ENCODE data around the gene SELENOW. TPM values are rescaled to one million over a fixed set of nuclear protein-coding genes. Genes with fewer than 3 reads are reported as not detected.
"Not testable (repeated sequence)": the region's sequence is repeated elsewhere in the genome, so short reads cannot be mapped to it uniquely, and the experiment has no call there.

Gene SELENOW
- total and polyA plus RNA-seq, 2 donors (not counting 3 experiments of a cell fraction or from before 2014, with no cell fraction given), result 316 to 613 TPM

DNA sequence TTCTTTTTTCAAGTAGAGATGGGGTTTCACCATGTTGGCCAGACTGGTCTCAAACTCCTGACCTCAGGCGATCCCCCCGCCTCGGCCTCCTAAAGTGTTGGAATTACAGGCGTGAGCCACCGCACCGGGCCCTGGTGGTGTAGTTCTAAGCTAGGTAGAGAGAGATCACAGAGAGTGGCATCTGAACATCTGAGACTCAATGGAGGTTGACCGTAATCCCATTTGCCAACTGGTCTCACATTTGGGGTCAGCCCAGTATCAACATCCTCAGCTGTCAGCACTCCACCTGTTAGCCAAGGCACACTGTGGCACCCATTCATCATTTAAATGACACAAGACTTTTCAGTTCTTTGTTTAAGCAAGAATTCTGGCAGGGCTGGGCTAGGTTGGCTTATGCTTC, 8.1 kb downstream of the SELENOW start:
- Histone ChIP-seq H3K4me1 (ENCODE audit: control insufficient read depth, extremely low read depth, insufficient read depth, low read length) (no peaks in the 10 kb centered on the region), H2AFZ (ENCODE audit: low read depth, low read length) (no peak overlapping the region), H3K27ac (ENCODE audit: insufficient read depth, low read depth, low read length) (no peak overlapping the region), H3K9me3 (replicated peaks; ENCODE audit: control insufficient read depth, insufficient read depth, low read length) (no peaks in the 10 kb centered on the region), H3K9me1 (replicated peaks; ENCODE audit: control insufficient read depth, extremely low read depth, insufficient read depth, low read length) (no peaks in the 10 kb centered on the region), H3K4me3 (replicated peaks in 1 of 3; ENCODE audit: insufficient read depth in 1 of 3, low read depth in 1 of 3, low read length in 3 of 3) (no peak overlapping the region), H4K20me1 (replicated peaks; ENCODE audit: control insufficient read depth, extremely low read depth, insufficient read depth, low read length) (no peaks in the 10 kb centered on the region), H3K36me3 (ENCODE audit: control insufficient read depth in 2 of 2, extremely low read depth in 1 of 2, insufficient read depth in 2 of 2, low read length in 2 of 2) (peaks cover 4 to 23% of the 10 kb centered on the region in 2 experiments), H3K27me3 (ENCODE audit: control insufficient read depth in 2 of 2, insufficient read depth in 2 of 2, low read length in 2 of 2) (no peaks in the 10 kb centered on the region), H3K9ac (replicated peaks; ENCODE audit: extremely low read depth, insufficient read depth, low read length) (no peak overlapping the region), H3K4me2 (ENCODE audit: insufficient read depth, low read length) (no peak overlapping the region), H3K79me2 (ENCODE audit: control insufficient read depth, insufficient read depth, low read length) (peaks cover under 1% of the 10 kb centered on the region)
- DNase-seq (ENCODE audit: low read depth, low spot score) (no peak), FAIRE-seq (no peak)
- ChIA-PET CTCF (interaction anchor here (0.9 to 7.2 kb wide), 4 partner anchors 10 to 80 kb away, joined by 3 to 169 read pairs (median 24); partner anchors contain the start of gene EHD2), POLR2A (interaction anchor here (0.6 kb wide), 1 partner anchor 23 kb away, joined by 3 read pairs; no protein-coding TSS in a partner anchor)
- BruUV-seq (replicated peaks), result no TSS peak
- TF ChIP-seq MYC (IDR thresholded peaks at IDR 0.05; ENCODE audit: low read depth, low read length), result no peak
- TF ChIP-seq GATA2 (IDR thresholded peaks at IDR 0.05; ENCODE audit: insufficient read depth, insufficient read length, low read depth, low read length), result no peak
- TF ChIP-seq FOS (IDR thresholded peaks at IDR 0.05; ENCODE audit: borderline replicate concordance, insufficient read depth, low read length), result no peak
- no peak for TF ChIP-seq POLR2AphosphoS5 (IDR thresholded peaks at IDR 0.05; ENCODE audit: insufficient read depth, low read depth, low read length)
- TF ChIP-seq POLR2A (IDR thresholded peaks at IDR 0.05; ENCODE audit: low read depth, low read length), result no peak
- TF ChIP-seq JUN (IDR thresholded peaks at IDR 0.05; ENCODE audit: borderline replicate concordance, insufficient read depth, insufficient read length, low read depth), result no peak
- TF ChIP-seq, protein P1, sequence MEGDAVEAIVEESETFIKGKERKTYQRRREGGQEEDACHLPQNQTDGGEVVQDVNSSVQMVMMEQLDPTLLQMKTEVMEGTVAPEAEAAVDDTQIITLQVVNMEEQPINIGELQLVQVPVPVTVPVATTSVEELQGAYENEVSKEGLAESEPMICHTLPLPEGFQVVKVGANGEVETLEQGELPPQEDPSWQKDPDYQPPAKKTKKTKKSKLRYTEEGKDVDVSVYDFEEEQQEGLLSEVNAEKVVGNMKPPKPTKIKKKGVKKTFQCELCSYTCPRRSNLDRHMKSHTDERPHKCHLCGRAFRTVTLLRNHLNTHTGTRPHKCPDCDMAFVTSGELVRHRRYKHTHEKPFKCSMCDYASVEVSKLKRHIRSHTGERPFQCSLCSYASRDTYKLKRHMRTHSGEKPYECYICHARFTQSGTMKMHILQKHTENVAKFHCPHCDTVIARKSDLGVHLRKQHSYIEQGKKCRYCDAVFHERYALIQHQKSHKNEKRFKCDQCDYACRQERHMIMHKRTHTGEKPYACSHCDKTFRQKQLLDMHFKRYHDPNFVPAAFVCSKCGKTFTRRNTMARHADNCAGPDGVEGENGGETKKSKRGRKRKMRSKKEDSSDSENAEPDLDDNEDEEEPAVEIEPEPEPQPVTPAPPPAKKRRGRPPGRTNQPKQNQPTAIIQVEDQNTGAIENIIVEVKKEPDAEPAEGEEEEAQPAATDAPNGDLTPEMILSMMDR (IDR thresholded peaks at IDR 0.05; ENCODE audit: extremely low read depth in 1 of 2, insufficient read depth in 1 of 2, low read depth in 1 of 2, low read length in 2 of 2), result no peak
- intact Hi-C loops (cut with micrococcal nuclease) (loop anchor here (5.0 kb wide), 1 partner anchor 359 kb away; no protein-coding TSS in a partner anchor), dilution Hi-C loops (cut with MboI; ENCODE audit: extremely low pct_ligation_motif_present, low sequenced_read_pairs) (no loop called here)

DNA sequence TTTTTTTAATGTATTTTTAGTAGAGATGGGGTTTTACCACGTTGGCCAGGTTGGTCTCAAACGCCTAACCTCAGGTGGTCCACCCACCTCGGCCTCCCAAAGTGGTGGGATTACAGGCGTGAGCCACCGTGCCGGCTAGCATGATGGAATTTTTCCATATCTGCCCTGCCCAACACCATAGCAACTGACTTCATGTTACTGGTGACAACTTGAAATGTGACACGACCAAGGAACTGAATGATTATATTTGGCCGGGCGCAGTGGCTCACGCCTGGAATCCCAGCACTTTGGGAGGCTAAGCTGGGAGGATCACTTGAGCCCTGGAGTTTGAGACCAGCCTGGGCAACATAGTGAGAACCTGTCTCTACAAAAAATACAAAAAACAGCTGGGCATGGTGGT, 8.8 kb downstream of the SELENOW start:
- H3K27ac ChIP-seq (ENCODE audit: insufficient read depth, low read depth, low read length); FAIRE-seq; H3K9me1 ChIP-seq (replicated peaks; ENCODE audit: control insufficient read depth, extremely low read depth, insufficient read depth, low read length); H3K4me1 ChIP-seq (ENCODE audit: control insufficient read depth, extremely low read depth, insufficient read depth, low read length); dilution Hi-C loops (cut with MboI; ENCODE audit: extremely low pct_ligation_motif_present, low sequenced_read_pairs); H3K9ac ChIP-seq (replicated peaks; ENCODE audit: extremely low read depth, insufficient read depth, low read length); H3K4me2 ChIP-seq (ENCODE audit: insufficient read depth, low read length); H3K79me2 ChIP-seq (ENCODE audit: control insufficient read depth, insufficient read depth, low read length); H3K27me3 ChIP-seq (ENCODE audit: control insufficient read depth in 2 of 2, insufficient read depth in 2 of 2, low read length in 2 of 2); DNase-seq (ENCODE audit: low read depth, low spot score); H4K20me1 ChIP-seq (replicated peaks; ENCODE audit: control insufficient read depth, extremely low read depth, insufficient read depth, low read length); POLR2A ChIA-PET; H3K4me3 ChIP-seq (replicated peaks in 1 of 3; ENCODE audit: insufficient read depth in 1 of 3, low read depth in 1 of 3, low read length in 3 of 3); H3K9me3 ChIP-seq (replicated peaks; ENCODE audit: control insufficient read depth, insufficient read depth, low read length); H2AFZ ChIP-seq (ENCODE audit: low read depth, low read length); BruUV-seq (replicated peaks): not testable (repeated sequence)
- intact Hi-C loops (cut with micrococcal nuclease), result loop anchor here (5.0 kb wide), 1 partner anchor 360 kb away; no protein-coding TSS in a partner anchor
- CTCF ChIA-PET, result interaction anchor here (0.9 to 7.2 kb wide), 5 partner anchors 9 to 82 kb away, joined by 3 to 169 read pairs (median 3); partner anchors contain the start of gene EHD2
- peaks cover 4 to 15% of the 10 kb centered on the region in 2 experiments for H3K36me3 ChIP-seq (ENCODE audit: control insufficient read depth in 2 of 2, extremely low read depth in 1 of 2, insufficient read depth in 2 of 2, low read length in 2 of 2)

DNA sequence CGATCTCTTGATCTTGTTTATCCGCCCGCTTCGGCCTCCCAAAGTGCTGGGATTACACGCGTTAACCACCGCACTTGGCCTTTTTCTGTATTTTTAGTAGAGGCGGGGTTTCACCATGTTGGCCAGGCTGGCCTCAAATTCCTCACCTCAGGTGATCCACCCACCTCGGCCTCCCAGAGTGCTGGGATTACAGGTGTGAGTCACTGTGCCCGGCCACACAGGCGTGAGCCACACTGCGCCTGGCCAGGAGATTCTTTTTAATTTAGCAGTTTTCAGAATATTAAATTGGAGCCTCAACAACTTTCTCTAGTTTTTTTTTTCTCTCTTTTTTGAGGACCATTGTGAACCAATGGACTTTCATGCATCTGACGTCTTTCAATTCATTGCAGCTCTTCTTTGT, 11.3 kb downstream of the SELENOW start:
- H3K4me3 ChIP-seq (replicated peaks in 1 of 3; ENCODE audit: insufficient read depth in 1 of 3, low read depth in 1 of 3, low read length in 3 of 3); H3K9me1 ChIP-seq (replicated peaks; ENCODE audit: control insufficient read depth, extremely low read depth, insufficient read depth, low read length); H3K4me2 ChIP-seq (ENCODE audit: insufficient read depth, low read length); H3K9ac ChIP-seq (replicated peaks; ENCODE audit: extremely low read depth, insufficient read depth, low read length); FAIRE-seq; BruUV-seq (replicated peaks); dilution Hi-C loops (cut with MboI; ENCODE audit: extremely low pct_ligation_motif_present, low sequenced_read_pairs); H3K79me2 ChIP-seq (ENCODE audit: control insufficient read depth, insufficient read depth, low read length); H3K36me3 ChIP-seq (ENCODE audit: control insufficient read depth in 2 of 2, extremely low read depth in 1 of 2, insufficient read depth in 2 of 2, low read length in 2 of 2); H2AFZ ChIP-seq (ENCODE audit: low read depth, low read length); H3K9me3 ChIP-seq (replicated peaks; ENCODE audit: control insufficient read depth, insufficient read depth, low read length); H4K20me1 ChIP-seq (replicated peaks; ENCODE audit: control insufficient read depth, extremely low read depth, insufficient read depth, low read length); H3K27ac ChIP-seq (ENCODE audit: insufficient read depth, low read depth, low read length); POLR2A ChIA-PET; DNase-seq (ENCODE audit: low read depth, low spot score); H3K4me1 ChIP-seq (ENCODE audit: control insufficient read depth, extremely low read depth, insufficient read depth, low read length); H3K27me3 ChIP-seq (ENCODE audit: control insufficient read depth in 2 of 2, insufficient read depth in 2 of 2, low read length in 2 of 2): not testable (repeated sequence)
- CTCF ChIA-PET, result interaction anchor here (0.7 to 7.2 kb wide), 10 partner anchors 10 to 83 kb away, joined by 3 to 169 read pairs (median 5); partner anchors contain the start of gene EHD2
- intact Hi-C loops (cut with micrococcal nuclease), result loop anchor here (1.0 to 5.0 kb wide), 2 partner anchors 73 to 363 kb away; no protein-coding TSS in a partner anchor

Data from endothelial cell of umbilical vein (primary cell).